ENCODE data around the gene SLC25A29.
"Not testable (repeated sequence)": the region's sequence is repeated elsewhere in the genome, so short reads cannot be mapped to it uniquely, and the experiment has no call there.

Gene SLC25A29

DNA sequence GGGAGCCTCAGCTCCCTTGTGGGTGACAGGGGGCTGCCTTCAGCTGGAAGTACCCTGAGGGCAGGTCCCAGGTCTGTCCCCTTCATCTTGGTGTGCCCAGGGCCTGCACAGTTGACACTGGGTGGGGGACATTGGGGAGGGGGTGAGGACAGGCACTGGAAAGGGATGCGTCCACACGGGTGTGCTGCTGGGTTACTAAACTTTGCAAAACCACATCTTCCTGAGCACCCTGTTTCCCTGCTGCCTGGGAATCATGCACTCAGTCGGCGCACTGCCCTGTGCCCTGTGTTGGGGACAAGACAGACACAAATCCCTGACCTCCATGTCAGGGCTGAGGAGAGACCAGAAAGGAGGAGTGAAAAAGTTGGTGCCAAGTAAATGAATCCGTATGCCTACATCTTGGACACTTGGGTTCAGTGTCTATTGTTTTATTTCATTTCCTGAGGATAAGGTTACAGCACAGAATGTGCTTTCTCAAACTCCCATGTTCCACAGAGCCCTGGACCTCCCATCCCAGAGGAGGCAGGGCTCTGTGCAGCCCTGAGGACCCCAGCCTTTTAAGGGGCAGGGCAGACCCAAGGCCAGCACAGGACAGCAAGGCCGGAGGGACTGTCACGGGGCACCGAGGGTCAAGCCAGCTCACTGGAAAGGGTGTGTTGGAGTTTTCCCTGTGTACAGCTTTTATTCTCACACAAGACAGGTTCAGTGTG is 2.9 kb upstream of the SLC25A29 start:
- DNase-seq: no peak

DNA sequence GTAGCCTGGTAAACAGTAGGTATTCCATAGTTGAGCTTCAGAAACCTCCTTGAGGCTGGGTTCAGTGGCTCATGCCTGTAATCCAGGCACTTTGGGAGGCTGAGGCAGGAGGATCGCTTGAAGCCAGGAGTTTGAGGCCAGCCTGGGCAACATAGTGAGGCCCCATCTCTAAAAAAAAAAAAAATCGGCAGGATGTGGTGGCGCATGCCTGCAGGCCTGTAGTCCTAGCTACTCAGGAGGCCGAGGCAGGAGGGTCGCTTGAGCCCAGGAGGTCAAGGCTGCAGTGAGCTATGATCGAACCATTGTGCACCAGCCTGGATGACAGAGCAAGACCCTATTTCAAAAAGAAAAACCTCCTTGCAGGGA is 2.2 kb upstream of the SLC25A29 start:
- DNase-seq: not testable (repeated sequence)

DNA sequence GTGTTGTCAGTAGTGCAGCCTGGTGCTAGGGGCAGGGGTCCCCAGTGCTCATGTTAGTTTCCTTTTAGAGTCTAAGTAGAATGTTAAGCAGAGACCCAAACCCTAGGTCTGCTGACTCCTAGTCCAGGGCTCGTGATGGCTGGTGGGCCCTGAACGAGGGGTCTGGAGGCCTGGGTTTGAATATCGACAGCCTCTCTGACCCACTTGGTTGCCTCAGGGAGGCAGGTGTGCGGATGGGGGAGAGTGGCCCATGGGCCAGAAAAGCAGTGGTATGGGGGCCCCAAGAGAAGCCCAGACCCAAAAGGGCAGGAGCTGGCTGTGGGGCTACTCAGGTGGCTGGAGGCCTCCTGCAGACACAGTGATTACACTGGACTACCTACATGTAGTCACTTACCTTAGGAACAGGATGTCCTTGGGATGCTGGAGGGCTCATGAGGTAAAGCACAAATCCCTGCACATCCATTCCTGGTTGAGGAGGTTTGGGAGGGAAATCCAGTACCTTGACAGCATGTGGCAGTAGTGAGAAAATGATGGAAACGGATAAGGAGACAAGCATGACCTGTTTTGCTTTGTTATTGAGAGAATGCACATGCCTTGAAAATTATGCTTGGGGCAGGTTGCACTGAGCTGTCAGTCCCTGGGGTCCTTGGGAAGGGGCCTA is 1.7 kb upstream of the SLC25A29 start:
- DNase-seq: no peak

DNA sequence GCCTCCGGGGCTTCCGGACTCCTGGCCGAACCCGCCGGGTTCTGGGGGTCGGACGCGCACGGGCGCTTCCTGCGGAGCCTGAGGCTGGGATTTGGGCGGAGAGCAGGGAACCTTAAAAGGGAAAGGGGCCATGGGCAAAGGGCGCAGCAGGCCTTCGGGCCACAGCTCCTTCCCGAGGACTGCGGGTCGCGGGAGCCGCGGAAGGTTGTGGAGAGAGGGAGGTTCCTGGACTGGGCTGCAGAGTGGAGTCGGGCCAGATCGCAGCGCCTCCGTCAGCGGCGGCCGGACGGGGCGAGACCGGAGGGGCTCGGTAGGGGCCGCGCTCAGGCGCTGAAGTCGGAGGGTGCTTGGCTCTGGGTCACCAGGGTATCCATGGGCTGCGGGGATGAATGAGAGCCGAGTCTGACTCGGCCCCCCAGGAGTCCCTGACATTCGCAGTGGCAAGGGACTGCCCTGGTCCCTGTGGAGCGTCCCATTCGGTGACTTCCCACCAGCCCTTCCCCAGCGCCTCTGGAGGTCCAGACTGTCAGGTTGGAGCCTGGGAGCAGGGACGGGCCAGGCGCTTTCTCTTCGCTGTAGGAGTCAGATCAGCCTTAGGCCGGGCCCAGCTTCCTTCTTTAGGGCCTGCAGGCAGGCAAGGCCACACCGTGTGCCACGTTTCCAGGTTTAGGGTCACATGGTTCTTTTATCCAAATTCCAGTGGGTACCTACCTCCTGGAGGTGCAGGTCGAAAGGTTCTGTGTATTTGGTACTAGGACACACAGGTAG is 938 bp upstream of the SLC25A29 start:
- DNase-seq: no peak

DNA sequence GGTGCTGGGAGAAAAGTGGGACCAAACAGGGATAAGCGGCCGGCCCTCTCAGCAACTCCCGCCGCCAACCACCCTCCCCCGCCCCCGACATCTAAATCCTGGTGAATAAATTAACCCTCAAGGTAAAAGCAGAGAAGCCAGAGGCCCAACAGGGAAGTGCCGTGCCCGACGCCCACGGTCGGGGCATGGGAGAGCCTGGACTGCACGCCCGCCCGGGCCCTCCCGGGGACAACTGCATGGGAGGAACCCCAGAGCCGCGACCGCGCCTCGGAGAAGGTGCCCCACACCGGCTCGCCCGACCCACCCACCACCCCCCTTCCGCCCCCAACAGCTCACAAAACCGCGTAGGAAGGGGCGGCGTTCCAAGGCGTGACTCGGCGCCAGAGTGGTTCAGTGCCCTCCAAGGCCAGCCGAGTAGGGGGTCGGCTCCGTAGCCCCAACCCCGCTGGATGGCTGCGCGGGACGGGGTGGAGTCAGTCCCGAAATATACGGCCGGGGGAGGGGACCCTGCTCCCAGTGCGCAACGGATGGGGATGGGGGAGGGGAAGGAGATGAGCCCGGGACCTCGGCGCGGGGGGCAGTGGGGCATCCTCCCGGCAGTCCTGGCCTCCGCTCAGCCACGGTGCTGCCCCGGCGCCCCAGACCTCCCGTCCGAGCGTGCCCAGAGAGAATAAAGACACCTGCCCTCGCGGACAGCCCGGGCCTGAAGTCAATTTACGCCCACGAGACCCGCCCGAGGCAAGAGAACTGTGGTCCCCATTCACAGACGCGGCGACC is 732 bp downstream of the SLC25A29 start:
- DNase-seq: no peak

DNA sequence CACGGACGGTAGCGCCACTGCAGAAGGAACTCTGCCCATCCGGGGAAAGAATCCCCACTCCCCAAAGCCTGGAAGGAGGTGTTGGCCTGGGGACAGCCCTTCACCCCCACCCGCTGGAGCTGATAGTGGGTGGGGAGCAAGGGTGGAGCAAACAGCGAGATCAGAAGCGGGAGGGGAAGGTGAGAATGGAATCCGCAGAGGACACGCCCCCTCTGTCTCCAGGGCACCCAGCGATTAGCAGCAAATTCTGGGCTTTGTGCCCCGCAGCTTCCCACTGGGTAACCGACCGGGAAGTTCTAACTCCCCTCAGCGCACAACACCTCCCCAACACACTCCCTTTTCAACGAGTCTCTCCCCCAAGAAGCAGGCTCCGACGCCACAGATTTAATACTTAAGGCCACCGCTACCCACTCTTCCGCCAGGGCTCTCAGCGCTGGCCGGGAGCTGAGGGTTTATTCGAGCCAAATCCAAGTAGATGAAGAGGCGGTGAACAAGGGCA is 1.4 kb downstream of the SLC25A29 start:
- DNase-seq: peak; percentile 26

DNA sequence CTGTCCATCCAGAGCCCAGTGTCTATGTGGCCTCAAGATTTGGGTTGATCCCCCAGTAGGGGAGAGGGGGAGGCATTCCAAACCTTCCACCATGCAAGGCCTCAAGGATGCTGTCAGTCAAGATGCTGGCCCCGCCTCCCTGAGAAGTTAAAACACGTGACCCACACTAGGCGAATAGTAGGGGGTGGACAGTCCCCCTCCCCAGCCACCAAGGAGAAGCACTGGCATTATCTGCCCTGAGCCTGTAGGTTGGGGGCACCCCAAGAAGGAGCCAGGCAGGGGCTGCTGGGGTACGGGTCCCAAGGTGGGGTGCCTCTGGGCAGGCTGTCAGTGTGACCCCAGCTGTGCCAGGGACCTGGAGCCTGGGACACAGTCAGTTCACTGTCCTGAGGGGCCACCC is 2.3 kb downstream of the SLC25A29 start:
- DNase-seq: no peak

DNA sequence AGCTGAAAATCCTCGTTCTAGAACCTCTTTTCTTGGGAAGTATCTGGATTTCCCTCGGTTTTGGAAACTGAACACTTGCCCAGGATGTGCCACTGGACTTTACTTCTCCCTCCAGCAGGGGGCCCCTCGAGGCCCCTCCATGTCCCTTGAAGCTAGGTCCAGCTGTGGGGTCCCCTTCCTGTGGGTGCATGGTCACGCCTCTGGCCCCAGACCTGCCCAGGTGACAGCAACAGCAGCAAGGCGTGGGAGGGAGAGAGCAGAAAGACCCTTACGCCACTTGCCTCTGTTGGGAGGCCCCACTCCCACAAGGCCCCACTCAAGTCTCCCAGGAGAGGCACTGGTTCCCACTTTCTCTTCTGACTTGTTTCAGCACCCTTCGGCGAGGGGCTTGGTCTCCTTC is 3.1 kb downstream of the SLC25A29 start:
- DNase-seq: no peak

DNA sequence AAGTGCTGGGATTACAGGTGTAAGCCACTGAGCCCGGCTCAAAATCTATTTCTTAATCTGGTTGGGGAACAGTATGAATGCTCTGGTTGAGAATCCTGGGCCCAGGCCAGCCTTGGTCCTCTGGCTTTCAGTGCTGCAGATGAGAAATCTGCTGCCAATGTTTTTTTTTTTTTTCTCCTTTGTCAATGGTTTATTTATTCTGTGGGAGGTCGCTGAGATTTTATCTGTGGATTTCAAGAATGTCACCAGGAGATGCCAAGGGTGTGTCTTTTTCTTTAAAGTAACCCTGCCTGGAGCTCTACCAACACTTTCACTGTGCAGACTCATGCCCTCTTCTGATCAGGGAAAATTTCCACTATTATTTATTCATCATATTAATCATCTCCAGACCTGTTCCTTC is 3.6 kb downstream of the SLC25A29 start:
- no peak for DNase-seq

DNA sequence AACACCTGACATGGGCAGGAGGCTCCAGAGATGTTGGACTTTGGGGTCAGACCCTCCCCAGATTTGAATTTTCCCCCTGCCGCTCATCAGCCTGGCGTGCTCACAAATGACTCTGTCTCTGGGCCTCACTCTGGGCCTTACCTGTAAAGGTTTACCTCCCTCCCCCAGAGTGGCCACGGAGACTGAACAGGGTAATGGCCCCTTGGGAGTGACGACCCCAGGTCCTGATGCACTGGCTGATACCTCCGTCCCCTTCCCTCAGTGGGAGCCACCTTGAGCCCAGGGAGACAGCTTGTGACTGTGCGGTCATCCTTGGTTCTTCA is 7.0 kb downstream of the SLC25A29 start:
- DNase-seq: no peak

DNA sequence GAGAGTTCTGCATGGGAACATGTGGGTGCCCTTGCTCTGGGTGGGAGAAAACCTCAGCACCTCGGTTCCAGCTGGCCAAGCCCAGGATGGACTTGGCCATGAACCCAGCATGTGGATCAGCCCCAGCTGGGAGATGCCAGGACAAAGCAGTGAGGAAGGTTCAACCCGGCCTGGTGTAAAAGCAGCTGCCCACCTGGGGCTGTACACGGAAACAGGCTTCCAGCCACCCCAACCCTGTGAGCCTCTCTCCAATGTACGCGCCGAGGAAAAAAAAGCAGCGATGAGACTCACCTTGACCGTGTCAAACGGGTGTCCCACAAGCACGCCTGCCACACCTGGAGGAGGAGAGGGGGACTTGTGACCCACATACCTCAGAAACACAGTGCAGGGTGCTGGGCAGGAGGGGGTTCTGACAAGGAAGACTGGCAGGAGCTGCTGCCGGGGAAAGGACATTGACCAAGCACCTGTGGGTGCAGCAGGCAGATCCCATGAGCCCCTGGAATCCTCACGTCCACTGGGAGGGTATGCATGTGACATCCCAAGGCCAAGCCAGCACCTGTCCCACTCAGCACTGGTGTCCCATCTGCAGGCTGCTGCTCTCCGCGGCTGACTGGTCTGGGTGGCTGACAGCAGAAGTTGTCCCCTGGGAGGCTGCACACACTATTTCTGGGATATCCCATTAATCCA is 7.5 kb downstream of the SLC25A29 start:
- DNase-seq: no peak

DNA sequence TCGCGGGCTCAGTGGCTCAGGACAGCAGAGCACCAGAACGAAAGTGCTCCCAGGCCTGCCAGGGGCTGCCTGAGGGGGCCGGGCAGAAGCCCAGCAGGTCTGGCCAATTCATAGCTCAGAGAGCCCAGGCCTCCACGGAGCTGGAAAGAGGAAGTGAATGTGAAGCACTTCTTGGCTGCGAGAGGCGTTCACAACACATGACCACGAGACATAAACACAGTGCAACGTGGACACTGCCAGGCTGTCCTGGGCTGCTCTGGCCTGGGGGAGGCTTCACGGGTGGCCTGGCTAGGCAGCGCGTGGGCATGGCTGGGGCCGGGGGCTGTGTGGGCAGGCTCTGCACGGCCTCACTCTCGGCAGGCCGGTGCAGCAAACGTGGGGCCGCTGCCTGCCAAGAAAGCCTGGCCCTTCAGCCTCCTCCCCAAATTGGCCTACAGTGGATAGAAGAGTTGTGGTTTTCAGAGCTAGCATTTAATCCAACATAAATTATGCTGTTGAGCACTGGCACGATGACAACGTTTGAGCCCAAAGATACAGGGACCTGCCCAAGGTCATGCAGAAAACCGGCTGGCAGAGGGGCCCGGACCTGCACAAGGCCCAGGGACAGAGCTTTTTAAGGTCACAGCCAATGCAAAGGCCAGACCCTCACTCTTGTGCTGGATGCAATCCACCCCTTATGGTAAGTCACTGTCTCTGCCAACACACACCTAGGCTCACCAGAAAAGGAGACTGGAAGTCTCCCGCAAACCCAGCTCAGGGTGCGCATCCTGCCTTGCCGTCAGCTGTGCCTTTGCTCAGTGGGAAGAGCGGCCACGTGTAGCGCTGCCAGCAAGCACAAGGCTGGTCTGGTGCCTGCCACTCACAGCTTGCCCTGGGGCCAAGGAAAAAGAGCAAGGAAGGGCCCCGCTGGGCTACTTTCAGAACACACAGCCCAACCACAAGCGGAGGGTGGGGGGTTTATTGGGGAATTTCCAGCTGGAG is 8.6 kb downstream of the SLC25A29 start:
- no peak for DNase-seq

DNA sequence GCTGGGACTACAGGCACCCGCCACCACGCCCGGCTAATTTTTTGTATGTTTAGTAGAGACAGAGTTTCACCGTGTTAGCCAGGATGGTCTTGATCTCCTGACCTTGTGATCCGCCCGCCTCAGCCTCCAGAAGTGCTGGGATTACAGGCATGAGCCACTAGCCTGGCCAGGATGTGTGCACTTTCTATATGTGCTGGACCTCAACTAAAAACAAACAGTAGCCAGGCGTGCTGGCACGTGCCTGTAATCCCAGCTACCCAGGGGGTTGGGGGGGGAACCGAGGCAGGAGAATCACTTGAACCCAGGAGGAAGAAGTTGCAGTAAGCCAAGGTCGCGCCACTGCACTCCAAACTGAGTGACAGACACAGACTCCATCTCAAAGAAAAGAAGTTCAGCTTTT is 9.5 kb downstream of the SLC25A29 start:
- not testable (repeated sequence) for DNase-seq

DNA sequence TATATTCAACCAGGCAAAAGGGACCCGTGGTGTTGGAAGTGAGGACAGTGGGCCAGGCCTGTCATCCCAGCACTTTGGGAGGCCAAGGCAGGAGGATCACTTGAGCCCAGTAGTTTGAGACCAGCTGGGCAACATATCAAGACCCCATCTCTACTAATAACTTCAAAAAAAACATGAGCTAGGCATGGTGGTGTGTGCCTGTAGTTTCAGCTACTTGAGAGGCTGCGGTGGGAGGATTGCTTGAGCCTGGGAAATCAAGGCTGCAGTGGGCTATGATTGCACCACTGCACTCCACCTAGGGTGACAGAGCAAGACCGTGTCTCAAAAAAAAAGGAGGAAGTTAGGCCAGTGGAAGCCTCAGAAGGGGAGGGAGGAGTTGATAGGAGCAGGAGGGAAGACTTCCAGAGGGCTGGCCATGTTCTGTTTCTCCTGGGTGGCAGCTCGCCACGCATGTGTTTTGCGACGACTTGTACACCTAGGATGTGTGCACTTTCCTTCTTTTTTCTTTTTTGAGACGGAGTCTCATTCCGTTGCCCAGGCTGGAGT is 10.1 kb downstream of the SLC25A29 start:
- DNase-seq: no peak

DNA sequence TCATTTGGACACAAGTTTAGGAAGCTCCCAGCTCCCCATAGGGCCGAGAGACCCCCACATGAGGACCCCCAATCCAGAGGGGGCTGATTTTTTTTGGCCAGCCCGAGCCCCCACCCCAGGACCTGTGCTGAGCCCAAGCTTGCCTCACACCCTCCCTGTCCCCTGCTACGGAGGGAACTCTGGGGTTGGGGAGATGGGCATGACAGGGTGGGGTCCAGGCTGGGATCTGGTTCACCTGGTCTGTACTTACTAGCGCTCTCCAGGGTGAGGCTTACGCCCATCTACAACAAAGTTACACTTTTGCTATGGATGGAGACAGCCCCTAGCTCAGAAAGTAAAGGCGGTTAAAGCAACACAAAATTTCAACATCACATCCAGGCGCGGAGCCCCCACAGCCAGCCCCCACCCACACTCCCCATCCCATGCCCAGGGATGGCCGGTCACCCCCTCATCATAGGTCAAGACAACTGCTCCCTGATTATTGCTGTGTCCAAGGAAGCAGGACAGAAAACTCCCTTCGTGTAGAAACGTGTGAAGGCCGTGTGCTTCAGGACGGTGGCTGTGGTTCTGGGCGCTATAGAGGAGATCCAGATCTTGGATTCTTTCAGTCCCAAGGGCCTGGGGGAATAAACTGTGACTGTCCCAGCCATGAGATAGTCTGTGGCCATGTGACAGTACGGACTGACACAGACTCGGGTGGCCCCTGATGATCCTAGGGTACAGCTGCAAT is 10.7 kb downstream of the SLC25A29 start:
- no peak for DNase-seq

DNA sequence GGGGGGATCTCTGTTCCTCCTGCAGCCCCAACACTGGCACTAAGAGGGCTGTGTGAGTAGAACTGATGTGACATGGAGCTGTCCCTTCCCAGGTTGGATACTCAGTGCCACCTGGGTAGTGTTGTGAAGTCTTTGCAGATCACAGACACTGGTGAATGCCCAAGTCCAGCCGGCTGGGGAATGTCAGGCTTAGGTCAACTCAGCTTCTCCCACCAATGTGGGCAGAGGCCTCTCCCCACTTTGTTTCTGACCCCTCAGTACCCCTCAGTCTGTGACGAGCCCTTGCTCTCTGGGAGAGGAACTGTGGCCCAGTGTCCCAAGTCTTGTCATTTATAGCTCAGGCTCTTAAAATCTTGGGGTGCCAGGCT is 11.3 kb downstream of the SLC25A29 start:
- DNase-seq: no peak

DNA sequence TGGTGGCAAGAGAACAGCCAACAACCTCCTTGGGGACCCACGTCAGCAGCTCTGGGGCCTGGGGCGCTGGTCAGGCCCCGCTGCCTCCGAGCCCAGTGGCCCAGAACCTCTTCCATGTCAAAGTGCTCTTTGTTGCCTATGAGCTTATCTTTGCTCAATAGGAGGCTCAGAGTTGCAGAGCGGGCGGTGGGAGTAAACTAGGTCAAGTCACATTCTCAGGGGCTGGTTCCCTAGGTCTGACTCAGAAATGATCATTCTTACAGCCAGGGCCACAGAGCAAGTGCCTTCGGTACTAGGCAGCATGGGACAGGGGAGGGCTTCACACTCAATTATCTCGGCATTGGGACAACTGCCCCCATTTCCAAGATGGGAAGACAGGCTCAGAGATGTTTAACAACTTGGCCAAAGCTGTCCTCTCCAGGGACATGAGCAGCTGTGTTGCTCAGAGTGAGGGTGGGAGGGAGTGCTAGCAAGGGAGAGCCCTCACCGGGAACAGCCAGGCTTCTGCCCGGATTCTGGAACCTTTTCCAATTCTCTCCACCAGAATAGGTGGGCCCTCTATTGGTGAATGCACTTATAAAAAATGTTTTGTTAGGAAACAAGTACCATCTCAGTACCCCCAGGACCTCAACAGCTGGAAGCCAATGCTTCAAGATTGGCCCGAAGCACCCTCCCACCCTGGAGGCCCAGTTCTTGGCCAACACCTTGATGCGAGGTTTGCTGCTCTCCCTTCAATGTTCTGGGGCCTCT is 11.9 kb downstream of the SLC25A29 start:
- no peak for DNase-seq

DNA sequence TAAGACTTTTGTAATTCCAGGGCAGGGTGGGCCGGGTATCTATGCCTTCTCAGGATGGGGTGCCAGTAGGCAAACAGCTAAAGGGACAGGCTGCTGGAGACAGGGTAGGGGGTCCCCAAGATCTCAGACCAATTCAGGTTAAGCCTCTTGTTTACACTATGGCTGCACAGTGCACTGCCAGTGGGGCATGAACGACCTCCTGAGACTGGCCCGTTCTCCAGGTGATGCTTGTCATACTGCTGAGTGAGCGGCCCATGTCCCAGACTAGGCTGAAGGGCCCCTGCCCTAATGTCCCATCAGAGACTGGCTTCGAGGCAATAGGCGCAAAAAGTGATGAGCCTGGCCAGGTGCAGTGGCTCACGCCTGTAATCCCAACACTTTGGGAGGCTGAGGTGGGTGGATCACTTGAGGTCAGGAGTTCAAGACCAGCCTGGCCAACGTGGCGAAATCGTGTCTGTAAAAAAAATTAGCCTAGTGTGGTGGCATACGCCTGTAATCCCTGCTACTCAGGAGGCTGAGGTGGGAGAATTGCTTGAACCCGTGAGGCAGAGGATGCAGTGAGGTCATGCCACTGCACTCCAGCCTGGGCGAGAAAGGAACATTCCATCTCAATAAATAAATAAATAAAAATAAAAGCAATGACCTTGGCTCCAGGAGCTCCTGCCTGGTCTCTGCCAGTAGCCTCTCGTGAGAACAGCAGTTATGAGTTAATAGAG is 12.6 kb downstream of the SLC25A29 start:
- no peak for DNase-seq
